Astrocyte (in vitro differentiated cells and primary cell): ENCODE measurements around the gene HPSE.

Experiments
- CTCF ChIP-seq: IDR thresholded peaks from 2 replicates; pipeline ENCODE4 v1.5.1; 2011; ENCODE audit warnings: low read depth, mild to moderate bottlenecking, inconsistent platforms, low read length, moderate library complexity; ENCODE audit not compliant: insufficient read depth
- EZH2 ChIP-seq: IDR thresholded peaks from 2 replicates; pipeline ENCODE4 v1.6.1; 2012; ENCODE audit warnings: mild to moderate bottlenecking, low read length, inconsistent platforms; ENCODE audit not compliant: insufficient read depth

GRCh38 chr4:83247415-83248357 lies 87.0 kb downstream of the HPSE start:
- TF ChIP-seq CTCF (no peak), EZH2 (no peak)
